GM23248 (cell line): ENCODE measurements around the gene PCDHB6. TPM values are rescaled to one million over a fixed set of nuclear protein-coding genes. Genes with fewer than 3 reads are reported as not detected.
"Not testable (repeated sequence)": the region's sequence is repeated elsewhere in the genome, so short reads cannot be mapped to it uniquely, and the experiment has no call there.

ENCODE experiments used
- DNase-seq: peaks from one replicate; pipeline ENCODE4 v3.0.0-alpha.2; 2015
- H2AFZ ChIP-seq: fragments of 200-600 bp; sonication (generic); 2 replicates; pipeline ENCODE4 v1.6.1; 2016; ENCODE audit warnings: antibody characterized with exemption
- H3F3A ChIP-seq: fragments of 200-600 bp; sonication (generic); 2 replicates; pipeline ENCODE4 v1.6.1; 2016; ENCODE audit warnings: mild to moderate bottlenecking, antibody characterized with exemption, mixed run types; ENCODE audit not compliant: insufficient read depth
- H3K27ac ChIP-seq: fragments of 200-600 bp; sonication (generic); 2 replicates; pipeline ENCODE4 v1.5.1; 2016; ENCODE audit warnings: mild to moderate bottlenecking
- H3K27me3 ChIP-seq: fragments of 200-600 bp; sonication (generic); replicated peaks from 2 replicates; pipeline ENCODE4 v1.6.1; 2016; ENCODE audit warnings: mild to moderate bottlenecking; ENCODE audit not compliant: insufficient read depth
- H3K36me3 ChIP-seq: fragments of 200-600 bp; sonication (generic); 2 replicates; pipeline ENCODE4 v1.6.1; 2016; ENCODE audit warnings: low read depth, mild to moderate bottlenecking
- H3K4me1 ChIP-seq: fragments of 200-600 bp; sonication (generic); 2 replicates; pipeline ENCODE4 v1.6.1; 2016; ENCODE audit warnings: mild to moderate bottlenecking; ENCODE audit not compliant: insufficient read depth
- H3K4me2 ChIP-seq: fragments of 200-600 bp; sonication (generic); one replicate; pipeline ENCODE4 v1.6.1; 2016; ENCODE audit warnings: mild to moderate bottlenecking; ENCODE audit not compliant: unreplicated experiment
- H3K4me3 ChIP-seq: fragments of 200-600 bp; sonication (generic); 2 replicates; pipeline ENCODE4 v1.5.1; 2016; ENCODE audit warnings: mild to moderate bottlenecking
- H3K79me2 ChIP-seq: fragments of 200-600 bp; sonication (generic); 2 replicates; pipeline ENCODE4 v1.6.1; 2016; ENCODE audit warnings: mild to moderate bottlenecking; ENCODE audit not compliant: insufficient read depth
- H3K9ac ChIP-seq: fragments of 200-600 bp; sonication (generic); 2 replicates; pipeline ENCODE4 v1.6.1; 2016; ENCODE audit warnings: mild to moderate bottlenecking
- H3K9me2 ChIP-seq: fragments of 200-600 bp; sonication (generic); 2 replicates; pipeline ENCODE4 v1.6.1; 2016; ENCODE audit warnings: mixed run types, mild to moderate bottlenecking, moderate library complexity; ENCODE audit not compliant: insufficient read depth
- H3K9me3 ChIP-seq: fragments of 200-600 bp; sonication (generic); one replicate; pipeline ENCODE4 v1.6.1; 2017; ENCODE audit warnings: low read depth
- H4K20me1 ChIP-seq: fragments of 200-600 bp; sonication (generic); 2 replicates; pipeline ENCODE4 v1.6.0; 2016; ENCODE audit not compliant: insufficient read depth
- EZH2 ChIP-seq: fragments of 200-600 bp; sonication (generic); IDR thresholded peaks from 2 replicates; pipeline ENCODE4 v1.6.1; 2018; ENCODE audit warnings: antibody characterized with exemption, mild to moderate bottlenecking; ENCODE audit not compliant: insufficient read depth, poor library complexity, severe bottlenecking
- EZH2phosphoT487 ChIP-seq: fragments of 200-600 bp; sonication (generic); IDR thresholded peaks from 2 replicates; pipeline ENCODE4 v1.6.1; 2018; ENCODE audit warnings: antibody characterized with exemption, moderate library complexity, mild to moderate bottlenecking, low read depth; ENCODE audit not compliant: insufficient read depth
- WGBS, 2 experiments: methylation state at CpG; one replicate each; pipeline ENCODE4 v1.1.6; 2015 to 2017; ENCODE audit warnings: low lambda C conversion rate in 2 of 2, low coverage in 1 of 2; ENCODE audit errors: missing lambda C conversion rate in 2 of 2; 5-methylcytosine and 5-hydroxymethylcytosine counted together
- in situ Hi-C: fragments of 300-500 bp; cut with MboI; formaldehyde crosslinking; loops from 2 replicates; pipeline ENCODE4 v1.15.0; 2020
- polyA plus RNA-seq: library from polyadenylated mRNA; unstranded; fragments of >200 nt; fragmentation: Nextera tagmentation; extraction: Ambion mirVana; gene quantifications from 2 replicates; pipeline ENCODE4 v1.2.1, GENCODE V29; 2016
- total RNA-seq: library from RNA; depleted of rRNA; stranded (reverse); fragments of >200 nt; shearing (Covaris generic); gene quantifications from 2 replicates; pipeline ENCODE4 v1.2.3, GENCODE V29; 2014

PCDHB6 gene
- total and polyA plus RNA-seq, 2 experiments from 2014 or later, result 0.10 to 0.22 TPM

GRCh38 chr5:141127305-141127704 lies 22.6 kb upstream of the PCDHB6 start:
- no peaks in the 10 kb centered on the region for H3K4me1 ChIP-seq
- H3K4me3 ChIP-seq, result no peak overlapping the region
- H3K9me2 ChIP-seq, result no peaks in the 10 kb centered on the region
- H3K9me3 ChIP-seq, result no peaks in the 10 kb centered on the region
- H3F3A ChIP-seq, result no peaks in the 10 kb centered on the region
- no peak for DNase-seq
- in situ Hi-C loops, result no loop called here
- no peaks in the 10 kb centered on the region for H3K79me2 ChIP-seq
- H3K36me3 ChIP-seq, result no peaks in the 10 kb centered on the region
- no peak overlapping the region for H2AFZ ChIP-seq
- no peaks in the 10 kb centered on the region for H4K20me1 ChIP-seq
- H3K27ac ChIP-seq, result no peak overlapping the region
- 48 to 53% methylated on average over 1 of the region's 1 CpG for WGBS, 2 experiments
- H3K27me3 ChIP-seq, result no peaks in the 10 kb centered on the region; the same call in 1 of the 2 replicates
- H3K9ac ChIP-seq, result no peak overlapping the region
- TF ChIP-seq EZH2 (no peak), EZH2phosphoT487 (no peak)
- H3K4me2 ChIP-seq, result no peak overlapping the region

- no peak within 1 kb of the TSS for H3K27ac ChIP-seq
- peak within 1 kb of the TSS; percentile 15 for H3K4me3 ChIP-seq
- no peaks in the 10 kb centered on the region for H3K4me1 ChIP-seq
- TF ChIP-seq EZH2, result no peak
- TF ChIP-seq EZH2phosphoT487, result no peak
- WGBS, 2 experiments, result 22 to 23% methylated on average over 22 of the region's 22 CpGs
- H4K20me1 ChIP-seq, result no peaks in the 10 kb centered on the region
- peak; percentile 15 for DNase-seq
- H2AFZ ChIP-seq, result no peak within 1 kb of the TSS; the same call in 1 of the 2 replicates
- no peak within 1 kb of the TSS for H3K4me2 ChIP-seq
- H3K79me2 ChIP-seq, result no peaks in the 10 kb centered on the region
- H3K9me3 ChIP-seq, result no peaks in the 10 kb centered on the region
- no peaks in the 10 kb centered on the region for H3K36me3 ChIP-seq
- no peaks in the 10 kb centered on the region for H3K27me3 ChIP-seq
- no peaks in the 10 kb centered on the region for H3F3A ChIP-seq
- H3K9me2 ChIP-seq, result no peaks in the 10 kb centered on the region
- H3K9ac ChIP-seq, result no peak within 1 kb of the TSS
- in situ Hi-C loops, result no loop called here
These were observed 14.7 kb upstream of the PCDHB6 start, which contains the start of gene PCDHB5 for GRCh38 chr5:141135030-141135717. TSS of gene PCDHB5 (plus strand) at chr5:141135206. CDS start at chr5:141135435, 229 bp downstream.

GRCh38 chr5:141135718-141136266 lies 14.1 kb upstream of the PCDHB6 start:
- Histone ChIP-seq H3K36me3 (no peaks in the 10 kb centered on the region), H3K9me3 (no peaks in the 10 kb centered on the region), H3K27ac (no peak overlapping the region), H3K4me2 (no peak overlapping the region), H2AFZ (no peak overlapping the region; the same call in 1 of the 2 replicates), H3K9me2 (no peaks in the 10 kb centered on the region), H3K4me3 (no peak overlapping the region), H3F3A (no peaks in the 10 kb centered on the region), H3K79me2 (no peaks in the 10 kb centered on the region), H3K9ac (no peak overlapping the region), H3K27me3 (no peaks in the 10 kb centered on the region), H4K20me1 (no peaks in the 10 kb centered on the region), H3K4me1 (no peaks in the 10 kb centered on the region)
- WGBS, 2 experiments, result 32 to 37% methylated on average over 19 of the region's 19 CpGs
- DNase-seq, result no peak
- TF ChIP-seq EZH2, result no peak
- no peak for TF ChIP-seq EZH2phosphoT487
- in situ Hi-C loops, result no loop called here

- H2AFZ ChIP-seq, result not testable (repeated sequence)
These were observed 12.5 kb upstream of the PCDHB6 start for GRCh38 chr5:141137346-141137745.

More at GRCh38 chr5:141137346-141137745, 12.5 kb upstream of the PCDHB6 start:
- H3K9me3 ChIP-seq, H3K27me3 ChIP-seq, DNase-seq, H3K9me2 ChIP-seq, H3K4me1 ChIP-seq, in situ Hi-C loops, H3K36me3 ChIP-seq, H4K20me1 ChIP-seq, H3K9ac ChIP-seq, H3F3A ChIP-seq, H3K27ac ChIP-seq, H3K4me2 ChIP-seq, H3K4me3 ChIP-seq, H3K79me2 ChIP-seq: not testable (repeated sequence)
- WGBS, 2 experiments, result 41 to 57% methylated on average over 27 to 33 of the region's 34 CpGs
